ENCODE results near the gene ENPP3. TPM values are rescaled to one million over a fixed set of nuclear protein-coding genes. Genes with fewer than 3 reads are reported as not detected.

Gene ENPP3
- total RNA-seq, 1 donor from 2014 or later, result 2.0 TPM

GRCh38 chr6:131736811-131737210, 99.7 kb downstream of the ENPP3 start:
- Histone ChIP-seq H3K4me3 (no peak overlapping the region), H3K27ac (no peak overlapping the region), H3K36me3 (no peaks in the 10 kb centered on the region), H3K27me3 (no peaks in the 10 kb centered on the region), H3K4me1 (no peaks in the 10 kb centered on the region), H3K9me3 (no peaks in the 10 kb centered on the region)
- intact Hi-C loops (cut with DNase I), result no loop called here
- TF ChIP-seq POLR2A (IDR thresholded peaks at IDR 0.05) (no peak), POLR2AphosphoS5 (IDR thresholded peaks at IDR 0.05; ENCODE audit: insufficient read depth in 1 of 2, low read depth in 1 of 2) (no peak)
- TF ChIP-seq, protein P1, sequence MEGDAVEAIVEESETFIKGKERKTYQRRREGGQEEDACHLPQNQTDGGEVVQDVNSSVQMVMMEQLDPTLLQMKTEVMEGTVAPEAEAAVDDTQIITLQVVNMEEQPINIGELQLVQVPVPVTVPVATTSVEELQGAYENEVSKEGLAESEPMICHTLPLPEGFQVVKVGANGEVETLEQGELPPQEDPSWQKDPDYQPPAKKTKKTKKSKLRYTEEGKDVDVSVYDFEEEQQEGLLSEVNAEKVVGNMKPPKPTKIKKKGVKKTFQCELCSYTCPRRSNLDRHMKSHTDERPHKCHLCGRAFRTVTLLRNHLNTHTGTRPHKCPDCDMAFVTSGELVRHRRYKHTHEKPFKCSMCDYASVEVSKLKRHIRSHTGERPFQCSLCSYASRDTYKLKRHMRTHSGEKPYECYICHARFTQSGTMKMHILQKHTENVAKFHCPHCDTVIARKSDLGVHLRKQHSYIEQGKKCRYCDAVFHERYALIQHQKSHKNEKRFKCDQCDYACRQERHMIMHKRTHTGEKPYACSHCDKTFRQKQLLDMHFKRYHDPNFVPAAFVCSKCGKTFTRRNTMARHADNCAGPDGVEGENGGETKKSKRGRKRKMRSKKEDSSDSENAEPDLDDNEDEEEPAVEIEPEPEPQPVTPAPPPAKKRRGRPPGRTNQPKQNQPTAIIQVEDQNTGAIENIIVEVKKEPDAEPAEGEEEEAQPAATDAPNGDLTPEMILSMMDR (IDR thresholded peaks at IDR 0.05), result no peak
- no peak for DNase-seq (ENCODE audit: extremely low spot score in 2 of 2)

DNA sequence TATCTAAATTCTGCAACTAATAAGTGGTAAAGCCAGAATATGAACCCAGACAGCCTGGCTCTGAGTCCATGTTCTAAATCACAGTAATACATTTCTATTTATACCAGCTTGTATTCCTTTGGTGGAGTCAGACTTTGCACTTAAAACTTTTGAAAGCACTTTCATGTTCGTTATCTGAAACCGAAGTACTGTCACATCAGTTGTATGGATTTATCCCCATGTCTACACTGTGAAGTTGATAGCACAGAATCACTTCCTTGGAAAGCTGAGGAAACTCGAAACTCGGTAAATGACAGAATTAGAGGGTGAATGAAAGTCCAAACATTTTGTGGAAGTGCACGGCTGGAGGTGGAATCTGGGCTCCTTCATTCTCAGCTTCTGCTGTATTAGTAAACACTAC, 102.0 kb downstream of the ENPP3 start:
- no peaks in the 10 kb centered on the region for H3K4me1 ChIP-seq
- no peaks in the 10 kb centered on the region for H3K36me3 ChIP-seq
- TF ChIP-seq POLR2A (IDR thresholded peaks at IDR 0.05), result no peak
- TF ChIP-seq, protein P1 (IDR thresholded peaks at IDR 0.05), result no peak
- no peak for TF ChIP-seq POLR2AphosphoS5 (IDR thresholded peaks at IDR 0.05; ENCODE audit: insufficient read depth in 1 of 2, low read depth in 1 of 2)
- no peaks in the 10 kb centered on the region for H3K9me3 ChIP-seq
- H3K27me3 ChIP-seq, result no peaks in the 10 kb centered on the region
- intact Hi-C loops (cut with DNase I), result no loop called here
- no peak for DNase-seq (ENCODE audit: extremely low spot score in 2 of 2)
- no peak overlapping the region for H3K27ac ChIP-seq
- H3K4me3 ChIP-seq, result no peak overlapping the region

GRCh38 chr6:131740161-131740560, 103.1 kb downstream of the ENPP3 start:
- no peaks in the 10 kb centered on the region for H3K9me3 ChIP-seq
- no peak for DNase-seq (ENCODE audit: extremely low spot score in 2 of 2)
- H3K27ac ChIP-seq, result no peak overlapping the region
- no peaks in the 10 kb centered on the region for H3K36me3 ChIP-seq
- H3K4me3 ChIP-seq, result no peak overlapping the region
- intact Hi-C loops (cut with DNase I), result no loop called here
- TF ChIP-seq POLR2AphosphoS5 (IDR thresholded peaks at IDR 0.05; ENCODE audit: insufficient read depth in 1 of 2, low read depth in 1 of 2) (no peak), POLR2A (IDR thresholded peaks at IDR 0.05) (no peak)
- TF ChIP-seq, protein P1 (IDR thresholded peaks at IDR 0.05), result no peak
- H3K4me1 ChIP-seq, result no peaks in the 10 kb centered on the region
- H3K27me3 ChIP-seq, result no peaks in the 10 kb centered on the region

- no peaks in the 10 kb centered on the region for H3K9me3 ChIP-seq
- no peak overlapping the region for H3K27ac ChIP-seq
- no peaks in the 10 kb centered on the region for H3K36me3 ChIP-seq
- no peak for DNase-seq (ENCODE audit: extremely low spot score in 2 of 2)
- intact Hi-C loops (cut with DNase I), result no loop called here
- H3K27me3 ChIP-seq, result no peaks in the 10 kb centered on the region
- TF ChIP-seq, protein P1 (IDR thresholded peaks at IDR 0.05), result no peak
- TF ChIP-seq POLR2A (IDR thresholded peaks at IDR 0.05), result no peak
- no peak for TF ChIP-seq POLR2AphosphoS5 (IDR thresholded peaks at IDR 0.05; ENCODE audit: insufficient read depth in 1 of 2, low read depth in 1 of 2)
- no peak overlapping the region for H3K4me3 ChIP-seq
- no peaks in the 10 kb centered on the region for H3K4me1 ChIP-seq
Observed at GRCh38 chr6:131741688-131742393, 104.7 kb downstream of the ENPP3 start.
